MCF 10A (cell line): Measurements from ENCODE around the gene EFNB2. TPM values are rescaled to one million over a fixed set of nuclear protein-coding genes. Genes with fewer than 3 reads are reported as not detected.

Source experiments
- BruUV-seq: library from RNA; stranded (reverse); fragments of 400-500 nt; replicated peaks from 2 replicates; lab custom pipeline; 2021; lab: Mats Ljungman, UMichigan
- CTCF ChIA-PET: fragments of 300-600 bp; sonication (Branson Sonifier 250); formaldehyde crosslinking; extraction: SDS; loops from one replicate; lab custom pipeline; 2021; ENCODE audit warnings: antibody characterized with exemption, inconsistent platforms; lab: Yijun Ruan, JAX
- POLR2A ChIA-PET: fragments of 300-600, 350-650 bp; sonication (Branson Sonifier 250); formaldehyde crosslinking; extraction: SDS; loops from one replicate; lab custom pipeline; 2020; ENCODE audit warnings: antibody characterized with exemption, inconsistent platforms; lab: Yijun Ruan, JAX
- DNase-seq: peaks from one replicate; pipeline ENCODE4 v3.0.0-alpha.2; 2018; ENCODE audit not compliant: unreplicated experiment
- H3K27ac Mint-ChIP-seq: one replicate; pipeline ENCODE4 v1.8.0; 2022; ENCODE audit warnings: mild to moderate bottlenecking, low read depth, mixed read lengths; ENCODE audit not compliant: unreplicated experiment
- H3K27me3 Mint-ChIP-seq: one replicate; pipeline ENCODE4 v1.8.0; 2022; ENCODE audit warnings: mixed read lengths; ENCODE audit not compliant: insufficient read depth, unreplicated experiment
- H3K36me3 Mint-ChIP-seq: one replicate; pipeline ENCODE4 v1.8.0; 2022; ENCODE audit warnings: mild to moderate bottlenecking, moderate library complexity, mixed read lengths; ENCODE audit not compliant: insufficient read depth, unreplicated experiment
- H3K4me1 Mint-ChIP-seq: one replicate; pipeline ENCODE4 v1.8.0; 2022; ENCODE audit warnings: mixed read lengths; ENCODE audit not compliant: insufficient read depth, unreplicated experiment
- H3K4me3 Mint-ChIP-seq: one replicate; pipeline ENCODE4 v1.8.0; 2022; ENCODE audit warnings: mild to moderate bottlenecking, moderate library complexity, mixed read lengths; ENCODE audit not compliant: unreplicated experiment
- H3K9me3 Mint-ChIP-seq: one replicate; pipeline ENCODE4 v1.8.0; 2022; ENCODE audit warnings: mixed read lengths; ENCODE audit not compliant: unreplicated experiment
- intact Hi-C: fragments of 100-400 bp; cut with micrococcal nuclease; formaldehyde crosslinking; loops from 2 replicates; pipeline ENCODE4 v1.14.1; 2022
- total RNA-seq: library from RNA; stranded (reverse); gene quantifications from 2 replicates; pipeline ENCODE4 v1.2.3, GENCODE V29; 2022
- TF ChIP-seq, protein P1 (sequence below): fragments of 200-600 bp; IDR thresholded peaks from one replicate; pipeline ENCODE4 v1.8.0; 2022; ENCODE audit warnings: antibody characterized with exemption, mild to moderate bottlenecking; ENCODE audit not compliant: unreplicated experiment

The EFNB2 gene
- total RNA-seq, 1 experiment from 2014 or later, result 40.4 TPM

DNA sequence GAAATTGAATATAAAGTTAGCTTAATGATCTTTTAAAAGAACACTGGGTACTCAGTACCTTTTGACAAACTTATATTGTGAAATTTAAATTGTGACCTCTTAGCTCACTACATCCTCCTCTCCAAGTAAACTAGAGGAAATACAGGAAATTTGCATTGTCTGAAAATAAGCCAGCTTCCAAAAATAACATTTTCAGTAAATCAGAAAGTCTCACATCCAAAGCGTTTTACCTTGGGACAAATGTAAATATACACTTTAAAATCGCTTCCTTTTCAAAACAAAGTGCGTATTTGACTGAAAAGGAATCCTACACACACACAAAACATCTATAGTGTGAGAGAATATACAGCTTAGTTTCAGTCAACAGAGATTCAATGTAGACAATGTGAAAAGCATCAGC lies 2.1 kb upstream of the EFNB2 start:
- intact Hi-C loops, result loop anchor here (2.0 to 10.0 kb wide), 5 partner anchors 29 to 1333 kb away; no protein-coding TSS in a partner anchor
- Mint-ChIP-seq H3K9me3 (no peaks in the 10 kb centered on the region), H3K36me3 (peaks cover 19% of the 10 kb centered on the region), H3K4me3 (no peak overlapping the region), H3K27ac (no peak overlapping the region), H3K27me3 (no peaks in the 10 kb centered on the region), H3K4me1 (no peaks in the 10 kb centered on the region)
- ChIA-PET POLR2A (interaction anchor here (7.6 kb wide), 1 partner anchor 29 kb away, joined by 83 read pairs; the partner anchor contains the start of gene ARGLU1), CTCF (interaction anchor here (0.6 to 5.0 kb wide), 9 partner anchors 12 to 1969 kb away, joined by 3 to 43 read pairs (median 4); no protein-coding TSS in a partner anchor)
- no TSS peak for BruUV-seq
- TF ChIP-seq, protein P1, sequence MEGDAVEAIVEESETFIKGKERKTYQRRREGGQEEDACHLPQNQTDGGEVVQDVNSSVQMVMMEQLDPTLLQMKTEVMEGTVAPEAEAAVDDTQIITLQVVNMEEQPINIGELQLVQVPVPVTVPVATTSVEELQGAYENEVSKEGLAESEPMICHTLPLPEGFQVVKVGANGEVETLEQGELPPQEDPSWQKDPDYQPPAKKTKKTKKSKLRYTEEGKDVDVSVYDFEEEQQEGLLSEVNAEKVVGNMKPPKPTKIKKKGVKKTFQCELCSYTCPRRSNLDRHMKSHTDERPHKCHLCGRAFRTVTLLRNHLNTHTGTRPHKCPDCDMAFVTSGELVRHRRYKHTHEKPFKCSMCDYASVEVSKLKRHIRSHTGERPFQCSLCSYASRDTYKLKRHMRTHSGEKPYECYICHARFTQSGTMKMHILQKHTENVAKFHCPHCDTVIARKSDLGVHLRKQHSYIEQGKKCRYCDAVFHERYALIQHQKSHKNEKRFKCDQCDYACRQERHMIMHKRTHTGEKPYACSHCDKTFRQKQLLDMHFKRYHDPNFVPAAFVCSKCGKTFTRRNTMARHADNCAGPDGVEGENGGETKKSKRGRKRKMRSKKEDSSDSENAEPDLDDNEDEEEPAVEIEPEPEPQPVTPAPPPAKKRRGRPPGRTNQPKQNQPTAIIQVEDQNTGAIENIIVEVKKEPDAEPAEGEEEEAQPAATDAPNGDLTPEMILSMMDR, result no peak
- DNase-seq, result no peak

DNA sequence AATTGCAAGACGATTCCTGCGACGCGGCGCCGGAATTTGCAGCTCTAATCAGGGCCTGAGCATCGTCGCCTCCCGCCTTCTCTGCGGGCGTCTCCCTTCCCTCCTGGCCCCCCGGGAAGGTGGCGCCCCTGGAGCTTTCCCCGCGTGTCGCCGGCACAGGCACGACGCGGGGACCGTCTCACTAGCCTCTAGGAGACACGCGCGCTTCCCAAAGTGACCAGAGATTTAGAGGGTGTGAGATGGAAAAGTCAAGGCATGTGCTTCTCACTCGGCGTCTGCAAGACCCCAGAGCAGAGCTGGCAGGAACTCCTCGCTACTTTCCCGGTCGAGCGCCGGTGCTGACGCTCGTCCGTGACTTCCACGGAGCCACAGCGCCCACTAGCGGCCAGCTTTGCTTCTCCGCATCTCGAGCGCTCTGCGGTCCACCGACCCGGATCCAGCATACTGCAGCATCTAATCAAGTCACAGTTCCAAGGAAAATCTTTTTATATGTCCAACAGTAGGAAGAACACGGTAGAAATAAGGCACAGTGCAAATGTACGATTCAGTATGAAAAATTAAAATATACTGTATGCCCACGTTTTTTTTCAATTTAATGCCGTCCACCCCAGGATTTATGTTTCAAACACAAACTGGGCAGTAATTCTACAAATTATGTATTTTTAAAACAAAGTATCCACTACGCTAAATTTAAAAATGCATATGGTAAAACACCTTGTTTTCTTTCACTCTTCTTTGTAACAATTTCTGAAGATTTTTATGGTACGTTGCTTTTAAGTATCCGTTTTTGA lies 977 bp upstream of the EFNB2 start:
- POLR2A ChIA-PET, result interaction anchor here (0.6 to 7.6 kb wide), 14 partner anchors 10 to 1964 kb away, joined by 3 to 83 read pairs (median 4); partner anchors contain the start of gene ARGLU1
- no TSS peak for BruUV-seq
- peak overlapping the region; percentile 95 for H3K4me3 Mint-ChIP-seq

DNA sequence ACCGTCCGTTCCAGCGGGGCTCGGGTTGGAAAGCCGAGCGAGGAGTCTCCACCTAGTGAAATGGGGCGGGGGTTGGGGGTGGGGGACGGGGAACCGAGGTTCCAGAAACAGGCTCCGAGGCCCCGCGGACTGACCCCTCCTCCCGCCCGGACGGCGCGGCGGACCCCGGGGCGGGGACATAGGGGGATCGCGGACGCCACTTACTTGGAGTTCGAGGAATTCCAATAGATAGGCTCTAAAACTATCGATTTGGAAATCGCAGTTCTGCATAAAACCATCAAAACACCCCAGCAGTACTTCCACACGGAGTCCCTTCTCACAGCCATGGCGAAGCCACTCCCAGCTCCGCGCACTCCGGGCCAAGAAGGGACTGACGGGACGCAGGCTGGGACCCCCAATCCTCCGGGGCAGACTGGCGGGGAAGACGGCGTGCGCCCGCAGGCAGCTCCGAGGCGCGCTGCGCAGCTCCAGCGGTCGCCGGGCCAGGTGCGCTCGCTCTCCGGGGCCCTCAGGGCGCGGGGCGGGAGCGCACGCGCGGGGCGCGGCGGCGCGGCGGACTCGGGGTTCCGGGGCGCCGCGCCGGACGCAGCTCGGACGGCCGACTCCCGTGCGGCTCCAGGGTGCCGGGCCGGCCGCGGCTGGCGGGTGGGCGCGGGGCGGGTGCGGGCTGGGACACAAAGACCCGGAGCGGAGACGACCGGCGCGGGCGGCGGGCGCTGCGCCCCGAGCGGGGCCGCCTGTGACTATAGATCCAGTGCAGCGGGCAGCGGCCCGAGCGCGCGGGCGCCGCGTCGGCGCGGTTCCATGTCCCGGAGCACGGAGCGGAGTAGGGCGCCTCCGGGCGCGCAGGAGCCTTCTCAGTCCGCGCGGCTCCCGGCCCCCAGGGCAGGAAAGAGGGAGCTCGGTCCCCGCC lies 567 bp downstream of the EFNB2 start:
- Mint-ChIP-seq H3K4me1 (peaks cover 9% of the 10 kb centered on the region), H3K36me3 (no peaks in the 10 kb centered on the region), H3K4me3 (peak overlapping the region; percentile 95), H3K27ac (peak overlapping the region; percentile 86), H3K9me3 (no peaks in the 10 kb centered on the region), H3K27me3 (no peaks in the 10 kb centered on the region)
- BruUV-seq, result no TSS peak
- POLR2A ChIA-PET, result interaction anchor here (0.6 to 7.6 kb wide), 20 partner anchors 11 to 1993 kb away, joined by 3 to 83 read pairs (median 4); partner anchors contain the start of gene ARGLU1
- intact Hi-C loops, result loop anchor here (5.0 to 10.0 kb wide), 7 partner anchors 383 to 1583 kb away; no protein-coding TSS in a partner anchor
- TF ChIP-seq, protein P1, result no peak
- peak; percentile 40 for DNase-seq
- CTCF ChIA-PET, result interaction anchor here (0.6 to 5.0 kb wide), 13 partner anchors 14 to 1974 kb away, joined by 3 to 43 read pairs (median 5); no protein-coding TSS in a partner anchor

More for the DNA sequence above, 977 bp upstream of the EFNB2 start:
- Mint-ChIP-seq H3K36me3 (peaks cover 9% of the 10 kb centered on the region), H3K9me3 (no peaks in the 10 kb centered on the region), H3K27ac (peak overlapping the region; percentile 46), H3K4me1 (no peaks in the 10 kb centered on the region), H3K27me3 (no peaks in the 10 kb centered on the region)
- CTCF ChIA-PET, result interaction anchor here (0.6 to 5.0 kb wide), 25 partner anchors 9 to 1975 kb away, joined by 3 to 43 read pairs (median 3); no protein-coding TSS in a partner anchor
- intact Hi-C loops, result loop anchor here (1.0 to 10.0 kb wide), 8 partner anchors 30 to 1965 kb away; no protein-coding TSS in a partner anchor
- peak; percentile 84 for DNase-seq
- TF ChIP-seq, protein P1, result peak; percentile 91
